HG03432 (cell line): Measurements from ENCODE around the gene PHF13.
"Not testable (repeated sequence)": the region's sequence is repeated elsewhere in the genome, so short reads cannot be mapped to it uniquely, and the experiment has no call there.

ENCODE experiments used
- ATAC-seq: cut with Tn5 transposase; IDR thresholded peaks from one replicate; pipeline ENCODE4 v1.9.1; 2021; ENCODE audit warnings: mild to moderate bottlenecking, moderate library complexity; ENCODE audit not compliant: unreplicated experiment

The PHF13 gene

DNA sequence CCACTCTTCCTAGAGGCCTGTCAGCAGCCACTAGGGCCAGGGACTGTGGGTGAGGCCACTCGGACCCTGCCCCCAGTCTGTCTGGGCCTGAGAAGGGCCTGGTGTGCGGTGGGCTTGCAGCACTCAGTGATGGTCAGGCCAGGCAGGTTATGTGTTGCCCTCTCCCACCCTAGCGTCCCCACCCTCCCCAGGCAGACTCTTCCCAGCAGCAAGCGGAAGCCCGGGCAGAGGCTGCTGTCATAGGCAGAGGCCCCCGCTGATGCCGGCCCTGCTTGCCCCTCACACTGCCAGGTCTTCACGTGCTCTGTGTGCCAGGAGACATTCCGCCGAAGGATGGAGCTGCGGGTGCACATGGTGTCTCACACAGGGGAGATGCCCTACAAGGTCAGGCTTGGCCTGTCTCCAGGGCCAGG, 27.1 kb upstream of the PHF13 start:
- no peak for ATAC-seq

DNA sequence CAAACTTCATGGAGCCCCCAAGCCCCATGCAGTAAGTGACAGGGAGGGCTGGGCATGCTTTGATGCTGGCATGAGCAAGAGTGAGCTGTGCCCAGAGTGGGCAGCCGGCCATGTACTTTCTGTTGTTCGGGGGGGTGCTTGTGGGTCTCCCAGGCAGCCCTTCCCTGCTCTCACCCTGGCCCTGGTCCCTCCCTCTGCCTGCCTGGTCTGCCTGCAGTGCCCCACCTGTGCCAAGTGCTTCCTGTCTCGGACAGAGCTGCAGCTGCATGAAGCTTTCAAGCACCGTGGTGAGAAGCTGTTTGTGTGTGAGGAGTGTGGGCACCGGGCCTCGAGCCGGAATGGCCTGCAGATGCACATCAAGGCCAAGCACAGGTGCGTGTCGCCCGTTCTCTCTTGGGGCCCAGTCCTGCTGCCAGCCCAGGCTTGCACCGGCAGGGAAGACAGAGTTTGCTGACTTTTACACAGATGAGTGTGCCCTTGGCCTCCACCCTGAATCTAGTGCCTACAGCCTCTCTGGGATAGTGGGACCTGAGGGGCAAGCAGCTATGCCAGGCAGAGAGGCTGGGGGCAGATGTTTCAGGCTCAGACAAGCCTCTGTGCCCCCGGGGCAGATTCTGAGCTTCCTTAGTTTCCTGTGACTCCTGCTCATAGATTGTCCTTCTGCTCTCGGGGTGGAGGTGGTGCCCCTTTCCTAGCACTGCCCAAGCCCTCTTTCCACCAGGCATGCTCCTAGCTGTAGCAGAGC, 26.1 kb upstream of the PHF13 start:
- no peak for ATAC-seq

DNA sequence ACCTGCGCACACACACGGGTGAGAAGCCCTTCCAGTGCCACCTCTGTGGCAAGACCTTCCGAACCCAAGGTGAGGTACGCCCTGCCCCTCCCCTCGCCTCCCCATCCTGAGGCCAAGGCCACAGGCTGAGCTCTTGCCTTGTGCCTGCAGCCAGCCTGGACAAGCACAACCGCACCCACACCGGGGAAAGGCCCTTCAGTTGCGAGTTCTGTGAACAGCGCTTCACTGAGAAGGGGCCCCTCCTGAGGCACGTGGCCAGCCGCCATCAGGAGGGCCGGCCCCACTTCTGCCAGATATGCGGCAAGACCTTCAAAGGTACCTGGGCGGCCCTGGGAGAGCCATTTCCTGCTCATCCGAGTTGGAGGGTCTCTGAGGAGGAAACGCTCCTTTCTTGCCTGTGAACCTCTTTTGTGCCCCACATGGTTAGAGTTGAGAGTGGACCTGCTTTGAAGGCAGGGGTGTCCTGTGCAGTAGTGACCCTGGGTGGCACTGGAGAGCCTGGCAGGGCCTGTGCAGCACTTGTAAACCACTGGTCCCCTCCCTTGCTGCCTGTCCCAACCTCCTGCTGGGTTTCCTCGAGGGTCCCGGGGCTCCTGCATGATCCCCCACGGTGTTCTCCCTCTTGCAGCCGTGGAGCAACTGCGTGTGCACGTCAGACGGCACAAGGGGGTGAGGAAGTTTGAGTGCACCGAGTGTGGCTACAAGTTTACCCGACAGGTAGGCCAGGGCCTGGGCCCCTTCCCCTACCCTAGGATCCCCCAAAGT, 25.2 kb upstream of the PHF13 start:
- no peak for ATAC-seq

DNA sequence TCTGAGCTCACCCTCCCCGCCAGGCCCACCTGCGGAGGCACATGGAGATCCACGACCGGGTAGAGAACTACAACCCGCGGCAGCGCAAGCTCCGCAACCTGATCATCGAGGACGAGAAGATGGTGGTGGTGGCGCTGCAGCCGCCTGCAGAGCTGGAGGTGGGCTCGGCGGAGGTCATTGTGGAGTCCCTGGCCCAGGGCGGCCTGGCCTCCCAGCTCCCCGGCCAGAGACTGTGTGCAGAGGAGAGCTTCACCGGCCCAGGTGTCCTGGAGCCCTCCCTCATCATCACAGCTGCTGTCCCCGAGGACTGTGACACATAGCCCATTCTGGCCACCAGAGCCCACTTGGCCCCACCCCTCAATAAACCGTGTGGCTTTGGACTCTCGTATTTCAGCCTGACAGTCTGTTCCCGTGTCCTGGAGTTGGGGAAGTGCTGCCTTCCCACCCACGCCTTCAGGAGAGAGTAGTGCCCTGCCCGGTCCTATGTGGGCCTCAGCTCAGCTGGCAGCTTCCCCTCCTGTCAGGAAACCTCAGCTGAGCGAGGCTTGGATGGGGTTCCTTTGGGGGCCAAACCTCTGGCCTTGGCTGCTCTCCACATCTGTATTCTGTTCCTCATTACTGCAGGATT, 24.5 kb upstream of the PHF13 start:
- ATAC-seq, result no peak

DNA sequence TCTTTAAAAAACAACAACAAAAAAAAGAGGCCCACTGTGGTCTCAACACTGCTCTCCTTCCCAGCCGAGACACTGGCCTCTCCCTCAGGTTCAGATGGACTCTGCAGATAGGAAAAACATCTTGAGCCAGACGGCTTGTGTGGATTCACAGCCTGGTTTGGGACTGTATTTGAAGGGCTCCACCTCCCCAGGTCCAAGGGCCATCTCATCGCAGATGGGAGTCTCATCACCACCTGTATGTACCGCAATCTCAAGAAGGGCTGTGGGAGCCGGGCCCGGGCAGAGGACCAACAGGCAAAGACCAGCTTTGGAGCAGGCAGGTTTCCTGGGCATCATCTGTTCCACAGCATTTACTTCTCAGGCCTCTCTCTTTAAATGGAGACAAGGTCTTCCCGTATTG, 23.5 kb upstream of the PHF13 start:
- ATAC-seq, result no peak

DNA sequence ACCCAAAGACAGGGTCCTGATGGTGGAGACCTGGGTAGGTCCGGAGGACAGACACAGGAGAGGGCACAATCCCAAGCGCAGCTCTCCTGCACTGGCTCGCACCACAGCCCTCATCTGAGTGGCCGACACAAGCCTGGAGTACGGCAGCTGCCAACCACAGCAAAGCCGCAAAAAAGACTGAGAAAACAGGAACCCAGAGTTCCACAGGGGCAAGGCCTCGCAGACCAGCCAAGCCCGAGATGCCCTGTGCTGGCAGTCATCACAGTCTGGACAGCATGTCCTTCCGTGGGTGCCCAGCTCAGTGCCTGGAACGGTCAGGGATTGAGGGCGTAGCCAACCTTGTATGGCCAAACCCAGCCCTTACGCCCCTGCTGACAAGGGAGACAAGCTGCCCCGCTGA, 22.3 kb upstream of the PHF13 start:
- ATAC-seq, result no peak

DNA sequence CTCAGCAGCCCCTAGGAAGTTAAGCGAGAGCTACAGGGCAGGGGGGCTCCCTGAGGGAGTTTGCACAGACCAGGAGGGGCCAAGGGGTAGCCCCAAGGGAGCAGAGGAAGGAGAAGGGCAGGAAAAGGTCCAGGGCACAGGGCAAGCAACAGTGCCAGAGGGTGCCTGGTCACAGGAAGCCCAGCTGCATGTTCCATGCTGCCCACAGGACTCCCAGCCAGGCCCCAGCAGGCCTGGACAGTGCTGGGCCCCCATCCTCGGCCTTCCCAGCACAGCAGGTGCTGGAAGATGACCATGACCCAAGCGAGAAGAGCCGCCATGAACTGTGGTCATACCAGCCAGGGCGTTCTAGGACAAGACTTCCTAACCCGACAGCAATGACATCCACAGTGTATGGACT, 21.9 kb upstream of the PHF13 start:
- ATAC-seq, result no peak

DNA sequence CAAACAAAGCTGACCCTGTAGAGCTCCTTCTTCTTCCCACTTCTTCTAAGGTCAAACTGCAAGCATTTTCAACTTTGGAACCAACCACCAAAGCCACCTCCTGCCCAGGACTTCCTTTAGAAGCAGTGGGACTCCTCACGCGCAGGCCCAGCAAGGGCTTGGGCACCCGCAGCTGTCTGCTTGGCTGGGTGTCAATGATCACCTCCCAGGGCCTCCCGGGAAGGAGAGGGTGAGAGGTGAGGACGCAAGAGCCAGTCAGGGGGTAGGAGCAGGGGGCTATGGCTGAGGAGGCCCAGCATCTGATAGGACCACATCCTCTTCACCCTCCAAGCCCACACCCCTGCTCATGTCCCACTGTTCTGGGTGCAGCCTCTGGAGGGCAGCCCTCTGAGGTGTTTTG, 21.1 kb upstream of the PHF13 start:
- ATAC-seq, result no peak

DNA sequence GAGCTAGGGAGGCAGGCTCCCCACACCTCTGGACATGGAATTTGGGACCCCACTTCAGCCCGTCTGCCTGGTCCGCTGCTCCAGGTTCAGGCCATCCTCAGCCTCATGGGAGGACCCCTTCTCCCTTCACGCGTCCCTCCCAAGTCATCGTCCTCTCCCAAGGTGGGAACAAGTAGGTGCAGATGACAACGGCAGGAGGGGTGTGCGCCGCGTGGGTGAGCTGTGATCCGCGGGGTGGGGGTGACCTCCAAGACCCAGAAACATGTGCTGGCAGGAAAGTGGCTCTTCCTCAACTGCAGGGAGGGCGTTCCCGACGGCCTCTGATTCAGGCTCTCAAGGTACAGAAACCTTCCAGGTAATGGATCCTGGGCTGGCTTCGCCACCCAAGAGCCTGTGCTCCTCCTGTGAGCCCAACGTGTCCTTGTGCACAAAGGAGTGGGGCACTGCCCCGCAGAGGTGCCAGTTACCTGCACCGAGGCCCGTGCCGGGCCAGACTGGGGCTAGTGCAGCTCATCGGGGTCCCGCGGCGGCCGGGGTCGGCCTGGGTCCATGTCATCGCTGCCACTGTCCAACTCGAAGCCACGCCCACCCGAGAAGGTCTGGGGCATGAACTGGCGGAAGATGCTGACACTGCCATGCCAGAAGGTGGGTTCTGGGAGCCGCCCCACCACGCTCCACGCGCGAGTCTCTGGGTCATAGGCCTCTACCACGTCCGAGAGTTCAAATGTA, 20.5 kb upstream of the PHF13 start:
- no peak for ATAC-seq

DNA sequence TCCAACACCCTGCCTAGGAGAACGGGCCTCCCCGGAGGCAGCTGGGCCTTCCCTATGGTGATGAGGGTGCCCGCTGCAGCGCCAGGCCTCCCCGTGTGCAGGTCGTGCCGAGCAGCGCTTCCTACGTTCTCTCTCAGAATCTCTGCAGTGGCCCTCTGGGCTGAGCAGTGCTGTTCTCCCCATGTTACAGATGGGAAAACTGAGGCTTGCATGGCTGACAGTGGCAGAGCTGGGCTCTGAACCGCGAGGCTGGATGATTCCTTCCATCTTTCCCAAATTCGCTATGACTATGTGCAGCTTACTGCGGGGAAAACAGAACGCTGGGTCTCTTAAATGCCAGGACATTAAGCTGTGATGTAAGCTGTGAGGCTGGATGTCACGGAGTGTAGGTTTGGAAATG, 19.7 kb upstream of the PHF13 start:
- no peak for ATAC-seq

DNA sequence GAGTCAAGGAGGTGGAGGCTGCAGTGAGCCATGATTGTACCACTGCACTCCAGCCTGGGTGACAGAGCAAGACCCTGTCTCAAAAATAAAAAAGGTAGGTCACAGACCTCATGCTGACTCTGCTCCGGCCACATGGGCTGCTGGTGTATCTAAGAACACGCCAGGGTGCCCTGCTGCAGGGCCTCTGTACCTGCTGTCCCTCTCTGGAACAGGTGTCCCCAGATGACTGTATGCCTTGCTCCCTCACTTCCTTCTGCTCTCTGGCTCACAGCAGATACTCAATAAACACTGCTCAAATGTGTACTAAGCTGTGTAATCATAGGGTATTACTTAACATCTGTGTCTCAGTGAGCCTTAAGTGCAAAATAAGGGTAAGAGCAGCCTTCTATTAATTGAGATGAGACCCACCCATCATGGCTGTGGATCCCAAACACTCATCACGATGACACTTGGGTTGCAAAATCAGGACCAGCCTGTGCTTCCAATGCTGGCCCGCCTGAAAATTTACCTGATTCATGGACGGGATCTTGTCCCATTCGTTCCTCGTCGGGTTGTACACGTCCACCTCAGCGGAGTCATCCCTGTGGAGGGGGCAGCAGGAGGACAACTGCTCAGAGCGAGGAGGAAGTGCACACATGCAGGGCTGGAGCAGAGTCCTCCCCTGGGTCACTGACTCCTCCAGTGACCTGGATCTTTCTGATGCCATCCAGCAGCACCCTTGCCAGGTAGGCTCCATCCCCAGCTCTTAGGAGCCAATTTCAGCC, 18.4 kb upstream of the PHF13 start:
- ATAC-seq, result no peak

DNA sequence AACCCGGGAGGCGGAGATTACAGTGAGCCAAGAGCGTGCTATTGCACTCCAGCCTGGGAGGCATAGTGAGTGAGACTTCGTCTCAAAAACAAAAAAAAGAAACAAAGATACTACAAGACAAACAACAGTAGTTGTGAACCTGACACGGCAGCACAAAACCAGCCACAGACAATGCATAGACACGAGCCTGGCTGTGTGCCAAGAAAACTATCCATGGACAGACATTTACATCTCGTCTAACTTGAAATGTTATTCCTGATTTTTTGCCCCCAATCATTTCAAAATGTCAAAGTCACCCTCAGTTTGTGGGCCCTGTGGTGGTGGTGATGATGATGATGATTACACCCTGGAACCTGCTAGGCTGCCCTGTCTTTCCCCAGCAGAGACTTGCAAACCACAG, 17.2 kb upstream of the PHF13 start:
- ATAC-seq, result no peak

DNA sequence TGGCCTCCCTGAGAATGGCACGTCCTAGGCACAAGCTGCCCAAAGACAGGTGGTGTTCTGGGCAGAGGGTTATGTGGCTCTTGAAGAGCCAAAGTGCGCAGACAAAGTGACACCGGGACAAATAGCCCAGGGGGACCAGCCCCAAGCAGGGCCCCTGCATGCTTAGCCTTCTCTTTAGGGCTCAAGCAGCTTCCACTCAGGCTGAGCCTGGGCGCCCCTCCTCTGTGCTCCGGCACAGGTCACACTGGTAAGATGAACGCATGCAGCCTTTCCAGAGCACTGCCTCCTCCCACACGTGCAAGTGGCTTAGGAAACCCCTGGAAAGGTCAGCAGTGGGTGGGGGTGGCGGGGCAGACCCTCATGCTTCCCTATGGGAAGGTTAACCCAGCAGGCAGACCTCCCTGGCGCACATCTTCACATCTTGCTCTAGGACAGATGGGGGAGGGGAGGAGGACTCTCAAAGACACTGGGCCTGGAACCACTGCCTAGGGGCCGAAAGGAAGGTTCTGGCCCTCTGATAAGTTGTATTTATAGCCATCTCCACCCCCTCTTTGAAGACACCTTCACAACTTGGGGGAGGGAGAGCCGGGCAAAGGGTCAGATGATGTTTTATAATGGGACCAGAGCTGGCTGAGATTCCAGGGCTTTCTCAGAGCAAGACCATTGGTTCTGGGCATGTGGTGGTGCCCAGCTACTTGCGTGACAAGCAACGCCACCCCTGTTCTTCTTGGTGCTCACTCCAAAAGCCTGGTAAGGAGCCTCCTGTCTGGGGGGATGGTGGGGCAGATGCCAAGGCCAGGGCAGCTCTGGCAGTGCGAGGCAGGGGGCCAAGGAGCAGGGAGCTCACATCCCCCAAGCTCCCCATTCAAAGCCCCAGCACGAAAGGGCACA, 16.4 kb upstream of the PHF13 start:
- no peak for ATAC-seq

DNA sequence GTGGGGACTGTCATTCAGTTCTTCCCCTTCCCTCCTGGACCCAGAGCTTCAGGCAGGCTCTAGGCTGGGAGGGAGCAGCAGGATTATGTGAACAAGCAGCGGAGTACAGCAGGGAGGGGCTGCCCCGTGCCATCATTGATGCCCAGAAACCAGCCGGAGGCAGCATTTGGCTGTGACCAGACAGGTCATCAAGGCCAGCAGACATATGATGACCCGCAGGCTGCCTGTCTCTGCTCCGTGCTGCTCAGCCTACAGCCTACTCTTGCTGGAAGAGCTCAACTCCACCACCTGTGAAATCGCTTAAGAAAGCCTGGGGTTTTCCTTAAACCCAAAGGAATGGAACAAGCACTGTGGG, 15.8 kb upstream of the PHF13 start:
- ATAC-seq, result no peak

DNA sequence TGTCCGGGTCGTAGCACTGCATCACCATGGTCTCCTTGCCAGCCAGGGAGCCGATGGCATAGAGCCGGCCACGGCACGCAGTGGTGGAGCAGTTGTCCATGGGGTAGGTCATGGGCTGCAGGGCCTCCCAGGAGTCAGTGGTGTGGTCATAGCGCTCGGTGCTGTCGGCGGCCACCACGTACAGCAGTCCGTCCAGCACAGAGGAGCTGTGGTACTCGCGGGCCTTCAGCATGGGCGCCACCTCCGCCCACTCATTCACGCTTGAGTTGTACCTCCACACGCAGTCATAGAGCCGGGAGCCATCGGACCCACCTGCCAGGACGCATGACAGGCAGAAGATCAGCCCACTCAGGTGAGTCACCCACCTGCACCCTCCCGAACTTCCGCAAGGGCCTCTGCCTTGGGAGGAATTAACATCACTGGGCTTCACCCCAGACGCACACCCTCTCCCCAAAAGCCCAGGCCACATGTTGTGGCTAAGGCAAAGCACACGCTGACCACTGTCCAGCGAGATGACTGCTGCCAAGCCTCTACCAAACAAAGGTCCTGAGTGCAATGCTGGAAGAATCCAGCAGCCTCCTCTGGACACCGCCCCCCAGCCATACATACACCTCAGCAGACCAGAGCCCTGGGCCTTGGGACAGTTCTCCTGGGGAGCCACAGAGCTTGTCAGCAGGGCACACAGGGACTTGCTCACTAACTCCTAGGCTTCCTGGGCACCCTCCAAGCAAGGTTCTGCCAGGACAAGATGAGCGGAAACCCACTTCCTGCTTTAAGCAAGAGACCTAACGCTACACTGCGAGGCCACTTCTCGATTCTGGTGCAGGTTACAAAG, 14.2 kb upstream of the PHF13 start:
- ATAC-seq, result no peak

DNA sequence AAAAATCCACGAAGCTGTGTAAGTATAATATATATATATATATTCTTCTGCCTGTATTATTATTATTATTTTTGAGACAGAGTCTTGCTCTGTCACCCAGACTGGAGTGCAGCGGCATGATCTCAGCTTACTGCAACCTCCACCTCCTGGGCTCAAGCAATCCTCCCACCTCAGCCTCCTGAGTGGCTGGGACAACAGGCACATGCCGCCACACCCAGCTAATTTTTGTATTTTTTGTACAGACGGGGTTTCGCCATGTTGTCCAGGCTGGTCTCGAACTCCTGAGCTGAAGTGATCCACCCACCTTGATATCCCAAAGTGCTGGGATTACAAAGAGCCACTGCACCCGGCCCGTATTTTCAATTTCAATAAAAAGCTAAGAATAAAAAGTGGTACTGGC, 13.5 kb upstream of the PHF13 start:
- ATAC-seq, result not testable (repeated sequence)

DNA sequence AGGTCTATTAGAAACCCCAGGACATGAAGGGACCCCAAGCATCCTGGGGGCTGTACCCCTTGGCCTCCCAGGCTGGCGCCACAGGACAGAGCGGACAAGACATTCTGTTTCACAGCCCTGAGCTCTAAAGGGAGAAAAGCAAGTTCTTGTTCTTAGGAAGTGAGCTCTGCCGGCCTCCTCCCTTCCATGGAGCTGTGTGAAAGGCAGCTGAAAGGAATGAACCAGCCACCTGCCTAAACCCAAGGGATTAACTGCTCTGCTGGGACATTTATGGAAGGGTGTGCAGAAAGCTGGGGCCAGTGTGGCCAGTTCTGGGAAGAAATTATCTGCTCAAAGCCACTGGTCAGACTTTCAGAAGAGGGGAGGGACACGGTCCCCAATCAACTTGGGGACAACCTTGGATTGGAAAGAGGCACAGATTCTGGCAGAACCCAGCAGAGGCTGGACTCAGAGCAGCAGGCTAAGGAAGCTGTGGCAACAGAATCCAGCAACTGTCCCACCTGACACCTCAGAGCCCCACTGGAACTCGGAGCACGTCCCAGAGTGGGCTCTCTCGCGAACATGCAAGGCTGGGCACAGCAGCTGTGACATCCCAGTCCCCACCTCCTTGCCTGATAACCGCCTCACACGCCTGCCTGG, 13.0 kb upstream of the PHF13 start:
- ATAC-seq, result peak; percentile 2
